Measurements from ENCODE around the gene CCDC88C. TPM values are rescaled to one million over a fixed set of nuclear protein-coding genes. Genes with fewer than 3 reads are reported as not detected.

Gene CCDC88C
- total RNA-seq, 2 experiments from 2014 or later: 137 to 253 TPM

- no peaks in the 10 kb centered on the region for H3K9me2 ChIP-seq (ENCODE audit: insufficient read depth, low read length)
- H3K4me3 ChIP-seq (ENCODE audit: low read depth, low read length, poor library complexity, severe bottlenecking): no peak overlapping the region
- no peak for TF ChIP-seq EZH2phosphoT487 (IDR thresholded peaks at IDR 0.05; ENCODE audit: borderline replicate concordance, low read depth, low read length)
- TF ChIP-seq CTCF (conservative IDR thresholded peaks at IDR 0.05; ENCODE audit: low read length): no peak
- ChIA-PET POLR2A (no interaction called here), CTCF (ENCODE audit: unreplicated experiment) (interaction anchor here (1.1 kb wide), 1 partner anchor 8 kb away, joined by 3 read pairs; no protein-coding TSS in a partner anchor)
- H2AFZ ChIP-seq (ENCODE audit: low read length): no peak overlapping the region
- H3K79me2 ChIP-seq (ENCODE audit: insufficient read depth, low read depth, low read length): peaks cover 4% of the 10 kb centered on the region; the same call in 1 of the 2 replicates
- H3K36me3 ChIP-seq (ENCODE audit: insufficient read depth, low read length): peaks cover 98% of the 10 kb centered on the region
- no peaks in the 10 kb centered on the region for H3K9me3 ChIP-seq (ENCODE audit: low read length)
- intact Hi-C loops (cut with micrococcal nuclease; ENCODE audit: unreplicated experiment): loop anchor here (10.0 kb wide), 1 partner anchor 225 kb away; the partner anchor contains the start of gene RPS6KA5
- peaks cover 25% of the 10 kb centered on the region for H3K4me1 ChIP-seq (ENCODE audit: insufficient read depth, low read length, poor library complexity, severe bottlenecking)
- H3K4me2 ChIP-seq (ENCODE audit: low read length): no peak overlapping the region
- H3K27ac ChIP-seq (ENCODE audit: low read depth, low read length, poor library complexity, severe bottlenecking): no peak overlapping the region
- DNase-seq (ENCODE audit: low spot score): no peak
- no peaks in the 10 kb centered on the region for H4K20me1 ChIP-seq (ENCODE audit: insufficient read depth, low read length)
- BruUV-seq (replicated peaks): no TSS peak
Observed at GRCh38 chr14:91289464-91289863, 128.2 kb downstream of the CCDC88C start.

GRCh38 chr14:91288876-91289275 lies 128.7 kb downstream of the CCDC88C start:
- Histone ChIP-seq H3K27ac (ENCODE audit: low read depth, low read length, poor library complexity, severe bottlenecking) (no peak overlapping the region), H3K79me2 (ENCODE audit: insufficient read depth, low read depth, low read length) (peaks cover 4% of the 10 kb centered on the region; the same call in 1 of the 2 replicates), H3K9me3 (ENCODE audit: low read length) (no peaks in the 10 kb centered on the region), H2AFZ (ENCODE audit: low read length) (no peak overlapping the region), H3K4me3 (ENCODE audit: low read depth, low read length, poor library complexity, severe bottlenecking) (no peak overlapping the region), H3K36me3 (ENCODE audit: insufficient read depth, low read length) (peaks cover 98% of the 10 kb centered on the region), H4K20me1 (ENCODE audit: insufficient read depth, low read length) (no peaks in the 10 kb centered on the region), H3K9me2 (ENCODE audit: insufficient read depth, low read length) (no peaks in the 10 kb centered on the region), H3K4me1 (ENCODE audit: insufficient read depth, low read length, poor library complexity, severe bottlenecking) (peaks cover 30% of the 10 kb centered on the region), H3K4me2 (ENCODE audit: low read length) (no peak overlapping the region)
- BruUV-seq (replicated peaks): no TSS peak
- TF ChIP-seq EZH2phosphoT487 (IDR thresholded peaks at IDR 0.05; ENCODE audit: borderline replicate concordance, low read depth, low read length): no peak
- no peak for TF ChIP-seq CTCF (conservative IDR thresholded peaks at IDR 0.05; ENCODE audit: low read length)
- ChIA-PET POLR2A (no interaction called here), CTCF (ENCODE audit: unreplicated experiment) (interaction anchor here (1.4 kb wide), 1 partner anchor 112 kb away, joined by 6 read pairs; no protein-coding TSS in a partner anchor)
- no peak for DNase-seq (ENCODE audit: low spot score)
- intact Hi-C loops (cut with micrococcal nuclease; ENCODE audit: unreplicated experiment): loop anchor here (10.0 kb wide), 1 partner anchor 224 kb away; the partner anchor contains the start of gene RPS6KA5

- no peak overlapping the region for H3K4me3 ChIP-seq (ENCODE audit: low read depth, low read length, poor library complexity, severe bottlenecking)
- peak overlapping the region; percentile 60 for H3K4me2 ChIP-seq (ENCODE audit: low read length)
- H3K36me3 ChIP-seq (ENCODE audit: insufficient read depth, low read length): peaks cover 98% of the 10 kb centered on the region
- intact Hi-C loops (cut with micrococcal nuclease; ENCODE audit: unreplicated experiment): loop anchor here (1.0 to 10.0 kb wide), 4 partner anchors 109 to 384 kb away; partner anchors contain the start of gene RPS6KA5
- no peaks in the 10 kb centered on the region for H4K20me1 ChIP-seq (ENCODE audit: insufficient read depth, low read length)
- peaks cover 54% of the 10 kb centered on the region for H3K4me1 ChIP-seq (ENCODE audit: insufficient read depth, low read length, poor library complexity, severe bottlenecking)
- H3K9me2 ChIP-seq (ENCODE audit: insufficient read depth, low read length): no peaks in the 10 kb centered on the region
- no peak overlapping the region for H2AFZ ChIP-seq (ENCODE audit: low read length)
- TF ChIP-seq CTCF (conservative IDR thresholded peaks at IDR 0.05; ENCODE audit: low read length) (peak; percentile 98), EZH2phosphoT487 (IDR thresholded peaks at IDR 0.05; ENCODE audit: borderline replicate concordance, low read depth, low read length) (no peak)
- H3K27ac ChIP-seq (ENCODE audit: low read depth, low read length, poor library complexity, severe bottlenecking): peak overlapping the region; percentile 97
- no TSS peak for BruUV-seq (replicated peaks)
- POLR2A ChIA-PET: interaction anchor here (0.5 to 1.2 kb wide), 3 partner anchors 10 to 218 kb away, joined by 3 read pairs; no protein-coding TSS in a partner anchor
- CTCF ChIA-PET (ENCODE audit: unreplicated experiment): interaction anchor here (0.8 to 2.3 kb wide), 2 partner anchors 42 to 109 kb away, joined by 3 to 9 read pairs; partner anchors contain the start of gene GPR68
- peaks cover 4% of the 10 kb centered on the region; the same call in 1 of the 2 replicates for H3K79me2 ChIP-seq (ENCODE audit: insufficient read depth, low read depth, low read length)
- DNase-seq (ENCODE audit: low spot score): peak; percentile 80
- H3K9me3 ChIP-seq (ENCODE audit: low read length): no peaks in the 10 kb centered on the region
Observed at GRCh38 chr14:91286530-91286937, 131.1 kb downstream of the CCDC88C start.

All from OCI-LY7 (cell line).